GM12891 (cell line): Measurements from ENCODE around the gene DOK3.

ENCODE experiments used
- PAX5 ChIP-seq: IDR thresholded peaks from 2 replicates; pipeline ENCODE4 v1.6.1; 2011; ENCODE audit warnings: low read length, moderate library complexity, mild to moderate bottlenecking; ENCODE audit not compliant: insufficient read depth, severe bottlenecking
- POLR2A ChIP-seq: IDR thresholded peaks from 2 replicates; pipeline ENCODE4 v1.6.1; 2011; ENCODE audit warnings: low read depth, low read length, control low read depth
- POLR2AphosphoS5 ChIP-seq: IDR thresholded peaks from 2 replicates; pipeline ENCODE4 v1.6.1; 2011; ENCODE audit warnings: low read depth, low read length, control low read depth

- TF ChIP-seq POLR2A (no peak), POLR2AphosphoS5 (no peak), PAX5 (no peak)
These were observed 29.2 kb upstream of the DOK3 start for GRCh38 chr5:177538876-177539275.
